ENCODE results near the gene CTNNA2. TPM values are rescaled to one million over a fixed set of nuclear protein-coding genes. Genes with fewer than 3 reads are reported as not detected.
A peak's percentile ranks its signal among the peaks of the same experiment; 100 is the strongest.

The CTNNA2 gene
- 0.09 TPM in 1 of 2 replicates, not detected in the other for total RNA-seq (2014; rRNA removed; shearing (Covaris generic); ENCODE audit: low replicate concordance)

- peak; percentile 57 for DNase-seq (ENCODE audit: low read depth)
- in situ Hi-C loops (cut with HindIII; ENCODE audit: low pct_unique_long_range_greater_than_20kb, low sequenced_read_pairs): no loop called here
These were observed at the start of gene CTNNA2 for GRCh38 chr2:79512442-79513401. CTNNA2 (plus strand) TSS chr2:79513051.

DNA sequence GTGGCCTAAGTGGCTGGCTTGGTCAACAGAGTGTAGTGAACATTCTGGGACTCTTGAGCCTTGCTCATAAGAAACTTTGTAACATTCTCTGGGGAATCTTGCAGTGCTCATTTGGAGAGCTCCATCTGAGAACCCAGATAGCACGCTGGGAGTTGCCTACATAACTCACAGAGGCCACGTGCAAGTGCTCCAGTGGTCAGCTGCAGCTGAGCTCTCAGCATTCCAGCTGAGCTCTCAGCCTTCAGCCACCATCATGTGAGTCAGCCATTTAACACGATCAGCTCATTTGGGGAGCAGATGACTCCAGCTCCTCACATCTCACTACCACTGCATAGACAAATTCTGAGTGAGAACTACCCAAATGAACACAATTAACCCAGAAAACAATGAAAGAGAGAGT, 25.5 kb upstream of the CTNNA2 start:
- no peak for DNase-seq (ENCODE audit: low read depth)
- in situ Hi-C loops (cut with HindIII; ENCODE audit: low pct_unique_long_range_greater_than_20kb, low sequenced_read_pairs): no loop called here

DNA sequence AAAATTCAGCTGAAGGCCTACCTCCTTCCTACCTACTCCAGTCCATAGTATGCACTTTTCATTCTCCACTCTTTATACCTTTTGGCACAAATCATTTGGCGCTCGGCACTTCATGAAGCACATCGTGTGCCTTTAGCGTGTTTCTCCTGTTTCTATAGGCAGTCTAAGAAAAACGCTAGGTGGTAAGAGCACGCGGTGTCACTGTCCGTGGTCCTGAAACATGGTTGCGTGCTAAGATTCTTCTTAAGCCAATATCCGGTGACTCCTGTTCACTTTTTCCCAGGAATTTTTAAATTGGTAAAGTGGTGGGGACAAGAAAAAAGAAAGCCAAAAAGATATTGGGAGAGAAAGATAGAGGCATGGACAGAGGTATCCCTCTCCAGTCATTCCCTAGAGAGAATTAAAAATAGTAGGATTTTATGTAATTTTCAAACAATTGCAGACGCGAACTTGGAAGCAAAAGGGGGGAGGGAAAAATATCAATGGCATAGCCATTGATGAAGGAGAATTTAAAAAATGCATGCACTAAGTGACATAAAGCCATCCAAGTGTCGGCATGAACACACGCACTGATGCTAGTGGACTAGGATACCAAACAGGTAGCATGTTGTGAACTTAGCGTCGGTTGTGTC, 1.4 kb upstream of the CTNNA2 start:
- in situ Hi-C loops (cut with HindIII; ENCODE audit: low pct_unique_long_range_greater_than_20kb, low sequenced_read_pairs): no loop called here

GRCh38 chr2:79513711-79514110, 860 bp downstream of the CTNNA2 start:
- no peak for DNase-seq (ENCODE audit: low read depth)
- in situ Hi-C loops (cut with HindIII; ENCODE audit: low pct_unique_long_range_greater_than_20kb, low sequenced_read_pairs): no loop called here

More for the DNA sequence above, 1.4 kb upstream of the CTNNA2 start:
- peak; percentile 50 for DNase-seq (ENCODE audit: low read depth)

DNA sequence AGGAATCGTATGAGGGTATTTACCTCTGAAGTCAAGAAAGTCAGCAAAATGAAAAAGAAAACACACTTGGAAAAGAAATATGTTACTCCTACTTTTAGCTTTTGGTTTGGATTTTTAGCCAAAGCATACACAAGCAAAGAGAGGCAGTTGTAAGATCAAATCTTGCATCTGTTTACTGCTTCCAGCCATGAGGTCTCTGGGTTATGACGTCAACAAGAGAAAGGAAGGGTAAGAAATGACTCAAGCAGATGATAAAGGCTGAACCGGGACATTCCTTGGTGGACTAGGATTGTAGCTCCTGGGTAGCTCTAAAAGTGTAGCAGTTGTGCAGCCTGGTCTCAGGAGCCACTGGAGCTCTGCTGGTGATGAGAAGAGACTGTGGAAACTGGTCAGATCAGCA, 16.8 kb downstream of the CTNNA2 start:
- in situ Hi-C loops (cut with HindIII; ENCODE audit: low pct_unique_long_range_greater_than_20kb, low sequenced_read_pairs): no loop called here
- no peak for DNase-seq (ENCODE audit: low read depth)

DNA sequence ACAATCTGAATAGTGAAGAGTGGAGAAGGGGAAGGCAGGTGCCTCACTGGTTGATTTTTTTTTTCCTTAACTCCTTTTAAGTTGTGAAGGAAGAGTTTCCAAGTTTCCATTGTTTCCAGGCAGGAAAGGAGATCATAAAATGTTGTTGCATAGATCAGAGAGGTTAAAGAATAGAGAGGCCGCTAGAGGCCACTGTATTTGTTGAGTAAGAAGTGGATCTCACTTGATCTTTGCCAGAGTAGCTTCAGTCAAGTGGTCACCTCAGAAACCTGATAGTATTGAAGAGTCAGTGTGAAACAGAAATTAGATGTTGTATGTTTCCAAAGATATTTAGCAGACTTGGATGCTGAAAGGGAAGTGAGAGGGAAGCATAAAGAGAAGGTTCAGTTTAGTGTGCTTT, 17.6 kb downstream of the CTNNA2 start:
- DNase-seq (ENCODE audit: low read depth): peak; percentile 14
- in situ Hi-C loops (cut with HindIII; ENCODE audit: low pct_unique_long_range_greater_than_20kb, low sequenced_read_pairs): no loop called here

- in situ Hi-C loops (cut with HindIII; ENCODE audit: low pct_unique_long_range_greater_than_20kb, low sequenced_read_pairs): no loop called here
These were observed 34.7 kb downstream of the CTNNA2 start for GRCh38 chr2:79547568-79547967.

DNA sequence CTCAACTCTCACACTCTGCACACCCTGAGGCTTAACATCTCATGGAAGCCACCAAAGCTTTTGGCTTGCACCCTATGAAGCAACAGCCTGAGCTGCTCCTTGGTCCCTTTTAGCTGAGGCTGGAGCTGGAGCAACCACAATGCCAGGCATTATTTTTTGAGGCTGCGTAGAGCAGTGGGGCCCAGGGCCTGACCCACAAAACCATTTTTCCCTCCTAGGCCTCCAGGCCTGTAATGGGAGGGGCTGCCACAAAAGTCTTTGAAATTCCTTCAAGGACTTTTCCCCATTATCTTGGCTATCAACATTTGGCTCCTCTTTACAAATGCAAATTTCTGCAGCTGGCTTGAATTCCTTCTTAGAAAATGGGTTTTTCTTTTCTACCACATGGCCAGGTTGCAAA, 39.8 kb downstream of the CTNNA2 start:
- in situ Hi-C loops (cut with HindIII; ENCODE audit: low pct_unique_long_range_greater_than_20kb, low sequenced_read_pairs): no loop called here
- no peak for DNase-seq (ENCODE audit: low read depth)

More at GRCh38 chr2:79547568-79547967, 34.7 kb downstream of the CTNNA2 start:
- no peak for DNase-seq (ENCODE audit: low read depth)

DNA sequence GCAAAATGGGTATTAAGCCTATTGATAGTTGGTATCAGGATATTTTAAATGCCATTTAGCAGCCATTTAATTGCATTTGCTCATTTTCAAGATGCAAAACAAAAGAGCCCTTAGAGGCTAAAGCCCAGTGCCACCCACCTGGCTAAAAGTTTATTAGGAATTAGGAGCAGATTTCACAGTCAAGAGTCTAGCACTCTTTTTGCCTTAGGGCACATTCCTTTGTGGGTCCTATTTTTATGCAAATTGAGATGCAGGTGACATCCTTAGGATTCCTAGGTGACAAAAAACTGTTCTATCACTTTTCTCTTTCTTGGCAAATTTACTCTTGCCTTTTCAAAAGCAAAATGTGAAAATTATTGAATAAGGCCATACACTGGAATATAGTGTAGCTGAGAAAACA, 42.0 kb downstream of the CTNNA2 start:
- no peak for DNase-seq (ENCODE audit: low read depth)
- in situ Hi-C loops (cut with HindIII; ENCODE audit: low pct_unique_long_range_greater_than_20kb, low sequenced_read_pairs): no loop called here

DNA sequence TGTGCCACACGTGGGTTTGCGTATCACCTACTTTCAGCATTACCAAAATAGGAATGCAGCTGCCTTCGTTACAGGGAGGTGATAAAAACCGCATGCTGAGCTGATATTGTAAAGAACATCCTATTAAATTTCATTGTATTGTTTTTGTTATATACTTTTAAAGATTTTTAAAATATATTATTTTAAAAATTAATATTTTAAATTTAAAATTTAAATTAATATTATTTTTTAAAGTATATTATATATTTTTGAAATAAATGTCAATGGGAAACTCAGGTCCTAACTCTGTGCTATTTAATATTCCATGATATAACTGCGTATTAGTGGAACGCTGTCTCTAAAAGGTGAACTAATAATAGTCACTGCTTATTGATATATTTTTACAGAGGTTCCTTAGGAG, 51.2 kb downstream of the CTNNA2 start:
- in situ Hi-C loops (cut with HindIII; ENCODE audit: low pct_unique_long_range_greater_than_20kb, low sequenced_read_pairs): no loop called here
- no peak for DNase-seq (ENCODE audit: low read depth)

DNA sequence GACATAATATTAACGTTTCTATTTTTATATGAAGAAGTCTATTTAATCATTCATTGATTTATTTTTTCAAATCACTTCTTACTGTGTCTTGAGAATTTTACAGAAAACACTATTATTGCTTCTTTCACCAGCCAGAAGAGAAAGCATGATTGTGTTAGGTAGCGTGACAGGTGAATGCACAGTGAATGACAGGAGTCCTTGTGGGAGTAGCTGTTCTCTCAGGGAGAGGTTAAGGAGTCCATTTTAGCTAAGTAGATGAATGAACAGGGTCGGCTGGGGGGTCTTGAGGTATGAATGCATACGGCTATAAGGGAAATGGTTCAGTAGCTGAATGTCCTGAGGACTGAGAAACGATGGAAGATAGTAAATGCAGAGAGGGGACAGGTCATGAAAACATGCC, 56.2 kb downstream of the CTNNA2 start:
- DNase-seq (ENCODE audit: low read depth): no peak
- in situ Hi-C loops (cut with HindIII; ENCODE audit: low pct_unique_long_range_greater_than_20kb, low sequenced_read_pairs): no loop called here

GRCh38 chr2:79573895-79574674, 61.2 kb downstream of the CTNNA2 start:
- DNase-seq (ENCODE audit: low read depth): no peak
- in situ Hi-C loops (cut with HindIII; ENCODE audit: low pct_unique_long_range_greater_than_20kb, low sequenced_read_pairs): no loop called here

DNA sequence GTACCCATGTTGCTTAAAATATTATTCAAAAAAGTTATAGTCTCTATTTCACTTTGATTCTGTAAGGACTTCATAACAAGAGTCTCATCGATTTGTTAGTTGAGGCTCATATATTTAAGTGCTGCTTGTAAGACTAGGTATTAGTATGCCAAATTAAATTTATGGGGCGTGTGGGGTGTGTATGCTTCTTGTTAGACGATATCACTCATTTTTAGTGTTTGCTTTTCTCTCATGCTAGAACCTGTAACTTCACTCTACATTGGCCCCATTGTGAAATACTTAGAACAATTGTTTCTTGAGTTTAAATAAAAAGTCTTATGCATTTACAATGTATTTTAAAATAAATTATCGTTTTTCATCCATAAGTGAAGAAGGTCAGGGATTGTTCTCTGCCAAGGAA, 63.6 kb downstream of the CTNNA2 start:
- in situ Hi-C loops (cut with HindIII; ENCODE audit: low pct_unique_long_range_greater_than_20kb, low sequenced_read_pairs): no loop called here
- no peak for DNase-seq (ENCODE audit: low read depth)

DNA sequence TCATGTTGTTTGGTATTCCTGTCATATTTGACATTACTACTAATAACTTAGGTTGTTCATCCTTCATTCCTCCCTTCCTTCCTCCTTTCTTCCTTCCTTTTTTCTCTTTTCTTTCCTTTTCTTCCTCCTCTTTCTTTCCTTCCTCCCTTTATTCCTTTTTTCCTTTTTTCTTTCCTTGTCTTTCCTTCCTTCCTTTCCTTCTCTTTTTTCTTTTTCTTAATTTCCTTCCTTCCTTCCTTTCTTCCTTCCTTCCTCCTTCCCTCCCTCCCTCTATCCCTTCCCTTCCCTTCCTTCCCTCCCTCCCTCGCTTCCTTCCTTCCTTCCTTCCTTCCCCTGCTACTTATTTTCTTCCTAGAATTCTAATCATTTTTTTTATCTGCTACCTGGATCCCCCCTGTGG, 66.1 kb downstream of the CTNNA2 start:
- no peak for DNase-seq (ENCODE audit: low read depth)
- in situ Hi-C loops (cut with HindIII; ENCODE audit: low pct_unique_long_range_greater_than_20kb, low sequenced_read_pairs): no loop called here

DNA sequence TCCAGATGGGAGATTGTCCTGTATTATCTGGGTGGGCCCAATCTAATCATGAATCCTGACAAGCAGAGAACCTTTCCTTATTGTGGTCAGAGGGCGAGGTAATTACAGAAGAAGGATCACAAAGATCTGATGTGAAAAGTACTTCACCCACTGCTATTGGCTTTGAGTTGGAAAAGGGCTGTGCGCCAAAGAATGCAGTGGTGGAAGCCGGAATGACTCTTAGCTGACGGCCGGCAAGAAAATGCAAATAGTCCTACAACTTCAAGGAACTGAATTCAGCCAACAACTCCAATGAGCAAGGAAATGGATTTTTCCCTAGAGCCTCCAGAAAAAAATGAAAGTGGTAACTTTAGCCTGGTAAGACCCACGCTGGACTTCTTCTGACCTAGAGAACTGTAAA, 67.3 kb downstream of the CTNNA2 start:
- DNase-seq (ENCODE audit: low read depth): no peak
- in situ Hi-C loops (cut with HindIII; ENCODE audit: low pct_unique_long_range_greater_than_20kb, low sequenced_read_pairs): no loop called here

DNA sequence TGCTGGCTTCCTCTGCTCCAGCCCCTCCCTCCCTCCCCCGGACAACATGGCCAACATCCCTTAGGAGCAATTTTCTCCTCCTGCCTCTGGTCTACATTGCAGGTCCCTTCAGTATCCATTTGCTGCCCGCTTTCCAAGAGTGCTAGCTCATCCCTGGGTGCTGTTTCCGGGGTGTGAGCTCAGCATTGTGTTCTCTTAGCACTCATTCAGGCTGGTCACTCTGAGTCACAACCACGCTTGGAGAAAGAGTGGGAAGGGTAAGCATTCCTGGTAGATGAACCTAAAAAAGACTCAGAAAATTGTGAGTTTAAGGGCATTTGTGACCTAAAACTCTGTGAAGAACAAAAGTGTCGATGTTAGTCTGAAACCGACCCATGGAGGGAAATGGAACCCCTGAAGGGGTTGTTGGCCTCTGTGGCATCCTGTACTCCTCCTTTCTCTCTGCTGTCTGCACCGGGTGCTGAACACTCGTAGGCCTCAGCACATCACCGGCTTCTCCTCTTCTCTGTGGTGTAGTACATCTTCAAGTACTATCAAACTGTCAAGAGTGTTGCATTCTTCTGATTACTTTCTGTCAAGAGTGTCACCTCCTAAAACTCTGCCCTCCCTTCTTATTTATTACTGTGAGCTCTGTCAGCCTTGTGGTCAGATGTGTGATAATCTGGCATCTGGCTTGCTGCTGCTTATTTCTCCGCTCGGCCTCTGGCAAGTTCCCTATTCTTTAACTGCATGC, 73.0 kb downstream of the CTNNA2 start:
- in situ Hi-C loops (cut with HindIII; ENCODE audit: low pct_unique_long_range_greater_than_20kb, low sequenced_read_pairs): no loop called here
- DNase-seq (ENCODE audit: low read depth): peak; percentile 26

DNA sequence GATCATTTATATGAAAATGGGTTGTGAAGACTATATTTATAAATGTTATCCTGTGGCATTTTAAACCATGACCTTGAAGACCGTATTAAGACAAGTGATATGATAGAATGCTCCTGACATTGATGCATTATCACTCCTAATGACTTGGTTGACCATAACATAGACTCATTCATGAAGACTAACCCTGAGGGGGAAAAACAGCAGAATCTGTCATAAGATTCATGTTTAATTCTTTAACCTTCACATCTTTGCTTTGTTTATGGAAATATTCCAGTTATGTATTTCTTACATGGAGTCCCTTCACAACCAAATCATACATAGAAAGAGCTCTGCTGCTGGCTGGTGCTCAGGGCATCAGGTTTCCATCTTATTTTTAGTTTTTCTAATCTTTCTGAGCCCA, 78.4 kb downstream of the CTNNA2 start:
- DNase-seq (ENCODE audit: low read depth): no peak
- in situ Hi-C loops (cut with HindIII; ENCODE audit: low pct_unique_long_range_greater_than_20kb, low sequenced_read_pairs): no loop called here

DNA sequence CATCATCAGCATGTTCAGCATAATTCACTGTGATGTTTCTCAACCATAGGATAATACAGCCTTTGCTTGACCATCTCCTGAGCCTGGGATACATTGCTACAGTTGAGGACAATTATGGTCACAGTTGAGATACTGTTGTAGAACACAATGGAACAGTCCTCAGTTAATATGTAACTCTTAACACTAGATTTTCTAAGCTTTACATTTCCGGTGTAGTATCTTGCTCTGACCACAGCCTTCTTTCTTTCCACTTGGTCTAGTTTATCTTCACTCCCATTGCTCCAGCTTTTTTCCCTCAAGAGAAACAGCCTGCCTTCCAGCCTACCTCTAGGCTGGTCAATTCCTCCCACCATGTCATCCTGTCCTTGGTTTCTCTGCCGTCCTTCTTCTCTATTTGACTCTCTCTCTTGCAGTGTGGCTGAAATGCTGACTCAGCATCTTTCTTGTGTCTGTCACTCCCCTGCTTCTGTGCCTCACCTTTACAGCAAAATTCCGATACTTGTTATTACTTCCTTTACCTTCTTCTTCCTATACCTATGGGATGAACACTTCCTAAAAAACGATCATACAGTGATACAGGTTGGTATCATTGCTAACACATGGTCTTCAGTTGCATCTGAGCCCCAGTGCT, 80.5 kb downstream of the CTNNA2 start:
- in situ Hi-C loops (cut with HindIII; ENCODE audit: low pct_unique_long_range_greater_than_20kb, low sequenced_read_pairs): no loop called here
- no peak for DNase-seq (ENCODE audit: low read depth)
